ENCODE data around the gene TIGD2.
A peak's percentile ranks its signal among the peaks of the same experiment; 100 is the strongest.

The TIGD2 gene

GRCh38 chr4:89110986-89111832 is at the start of gene TIGD2:
Gene TIGD2, plus strand, starts transcription at chr4:89111533. Its CDS starts 1,442 bp downstream, at chr4:89112975.
- Histone ChIP-seq H3K79me2 (ENCODE audit: low read length) (peaks cover 11% of the 10 kb centered on the region), H2AFZ (ENCODE audit: low read depth, low read length) (peak within 1 kb of the TSS; percentile 95), H3K4me1 (ENCODE audit: low read length) (peaks cover 25% of the 10 kb centered on the region), H3K36me3 (replicated peaks; ENCODE audit: low read depth, low read length) (peaks cover 43% of the 10 kb centered on the region), H3K4me2 (ENCODE audit: low read length) (peak within 1 kb of the TSS; percentile 97), H3K9me3 (ENCODE audit: insufficient read depth, low read length) (peaks cover 38% of the 10 kb centered on the region), H3K4me3 (ENCODE audit: low read length) (peak within 1 kb of the TSS; percentile 97), H4K20me1 (ENCODE audit: insufficient read depth, low read length) (no peaks in the 10 kb centered on the region), H3K27ac (ENCODE audit: low read length) (peak within 1 kb of the TSS; percentile 53), H3K27me3 (ENCODE audit: low read depth, low read length) (no peaks in the 10 kb centered on the region), H3K9ac (ENCODE audit: low read length) (peak within 1 kb of the TSS; percentile 88)
- TF ChIP-seq EZH2phosphoT487 (IDR thresholded peaks at IDR 0.05; ENCODE audit: low read depth) = no peak
- peak; percentile 48 for TF ChIP-seq CTCF (IDR thresholded peaks at IDR 0.05; ENCODE audit: low read depth, low read length)

GRCh38 chr4:89064848-89065247 is 46.5 kb upstream of the TIGD2 start:
- Histone ChIP-seq H3K36me3 (replicated peaks; ENCODE audit: low read depth, low read length) (peaks cover 9% of the 10 kb centered on the region), H3K79me2 (ENCODE audit: low read length) (no peaks in the 10 kb centered on the region), H2AFZ (ENCODE audit: low read depth, low read length) (no peak overlapping the region), H4K20me1 (ENCODE audit: insufficient read depth, low read length) (no peaks in the 10 kb centered on the region), H3K9ac (ENCODE audit: low read length) (no peak overlapping the region), H3K4me1 (ENCODE audit: low read length) (peaks cover 11% of the 10 kb centered on the region), H3K9me3 (ENCODE audit: insufficient read depth, low read length) (peaks cover 22% of the 10 kb centered on the region), H3K4me3 (ENCODE audit: low read length) (no peak overlapping the region), H3K27ac (ENCODE audit: low read length) (no peak overlapping the region), H3K4me2 (ENCODE audit: low read length) (no peak overlapping the region), H3K27me3 (ENCODE audit: low read depth, low read length) (no peaks in the 10 kb centered on the region)
- TF ChIP-seq CTCF (IDR thresholded peaks at IDR 0.05; ENCODE audit: low read depth, low read length) = no peak
- no peak for TF ChIP-seq EZH2phosphoT487 (IDR thresholded peaks at IDR 0.05; ENCODE audit: low read depth)

GRCh38 chr4:89067417-89067816 is 43.9 kb upstream of the TIGD2 start:
- Histone ChIP-seq H3K36me3 (replicated peaks; ENCODE audit: low read depth, low read length) (peaks cover 9% of the 10 kb centered on the region), H2AFZ (ENCODE audit: low read depth, low read length) (no peak overlapping the region), H3K4me2 (ENCODE audit: low read length) (no peak overlapping the region), H3K27me3 (ENCODE audit: low read depth, low read length) (no peaks in the 10 kb centered on the region), H3K79me2 (ENCODE audit: low read length) (no peaks in the 10 kb centered on the region), H3K4me3 (ENCODE audit: low read length) (no peak overlapping the region), H3K9ac (ENCODE audit: low read length) (no peak overlapping the region), H3K9me3 (ENCODE audit: insufficient read depth, low read length) (peaks cover 22% of the 10 kb centered on the region), H4K20me1 (ENCODE audit: insufficient read depth, low read length) (no peaks in the 10 kb centered on the region), H3K4me1 (ENCODE audit: low read length) (peaks cover 20% of the 10 kb centered on the region), H3K27ac (ENCODE audit: low read length) (no peak overlapping the region)
- TF ChIP-seq EZH2phosphoT487 (IDR thresholded peaks at IDR 0.05; ENCODE audit: low read depth) = no peak
- TF ChIP-seq CTCF (IDR thresholded peaks at IDR 0.05; ENCODE audit: low read depth, low read length) = no peak

GRCh38 chr4:89069481-89069880 is 41.9 kb upstream of the TIGD2 start:
- Histone ChIP-seq H3K9me3 (ENCODE audit: insufficient read depth, low read length) (peaks cover 22% of the 10 kb centered on the region), H3K27ac (ENCODE audit: low read length) (peak overlapping the region; percentile 23), H3K4me2 (ENCODE audit: low read length) (peak overlapping the region; percentile 42), H3K79me2 (ENCODE audit: low read length) (no peaks in the 10 kb centered on the region), H3K36me3 (replicated peaks; ENCODE audit: low read depth, low read length) (peaks cover 9% of the 10 kb centered on the region), H3K9ac (ENCODE audit: low read length) (peak overlapping the region; percentile 9), H4K20me1 (ENCODE audit: insufficient read depth, low read length) (no peaks in the 10 kb centered on the region), H3K4me1 (ENCODE audit: low read length) (peaks cover 20% of the 10 kb centered on the region), H2AFZ (ENCODE audit: low read depth, low read length) (peak overlapping the region; percentile 43; the same call in 1 of the 2 replicates), H3K27me3 (ENCODE audit: low read depth, low read length) (no peaks in the 10 kb centered on the region), H3K4me3 (ENCODE audit: low read length) (peak overlapping the region; percentile 17)
- TF ChIP-seq EZH2phosphoT487 (IDR thresholded peaks at IDR 0.05; ENCODE audit: low read depth) = no peak
- no peak for TF ChIP-seq CTCF (IDR thresholded peaks at IDR 0.05; ENCODE audit: low read depth, low read length)

All from OCI-LY3 (cell line).